HL-60 (cell line): ENCODE data around the gene HINT2.

Source experiments
- DNase-seq, 2 experiments: peaks; one replicate each; pipeline ENCODE4 v3.0.0-alpha.2; 2010 to 2020; ENCODE audit warnings: low read depth in 1 of 2, low spot score in 1 of 2
- H3K27ac ChIP-seq: fragments of 250-450 bp; sonication (Bioruptor Pico); replicated peaks from 2 replicates; pipeline ENCODE4 v1.5.1; 2020; ENCODE audit warnings: mild to moderate bottlenecking, moderate library complexity
- H3K27me3 ChIP-seq: fragments of 250-450 bp; sonication (Bioruptor Pico); 2 replicates; pipeline ENCODE4 v1.5.1; 2021; ENCODE audit warnings: mild to moderate bottlenecking, moderate library complexity; ENCODE audit not compliant: insufficient read depth, poor library complexity, severe bottlenecking
- H3K4me3 ChIP-seq: replicated peaks from 2 replicates; pipeline ENCODE4 v1.5.1; 2011; ENCODE audit warnings: mild to moderate bottlenecking, control low read depth, low read length; ENCODE audit not compliant: insufficient read depth
- CTCF ChIP-seq: IDR thresholded peaks from one replicate; pipeline ENCODE4 v1.5.1; 2011; ENCODE audit warnings: low read length, control low read depth, inconsistent platforms; ENCODE audit not compliant: insufficient read depth
- GABPA ChIP-seq: IDR thresholded peaks from 2 replicates; pipeline ENCODE4 v1.6.1; 2012; ENCODE audit warnings: low read depth
- POLR2AphosphoS5 ChIP-seq: IDR thresholded peaks from 2 replicates; pipeline ENCODE4 v1.6.1; 2012; ENCODE audit warnings: low read depth
- SPI1 ChIP-seq: IDR thresholded peaks from 2 replicates; pipeline ENCODE4 v1.6.1; 2012; ENCODE audit warnings: low read depth, mild to moderate bottlenecking, borderline replicate concordance
- TF ChIP-seq, protein P1 (sequence below): IDR thresholded peaks from 2 replicates; pipeline ENCODE4 v1.6.1; 2012; ENCODE audit warnings: low read depth; ENCODE audit not compliant: insufficient replicate concordance

HINT2 gene

GRCh38 chr9:35856882-35857281, 42.0 kb upstream of the HINT2 start:
- TF ChIP-seq, protein P1, sequence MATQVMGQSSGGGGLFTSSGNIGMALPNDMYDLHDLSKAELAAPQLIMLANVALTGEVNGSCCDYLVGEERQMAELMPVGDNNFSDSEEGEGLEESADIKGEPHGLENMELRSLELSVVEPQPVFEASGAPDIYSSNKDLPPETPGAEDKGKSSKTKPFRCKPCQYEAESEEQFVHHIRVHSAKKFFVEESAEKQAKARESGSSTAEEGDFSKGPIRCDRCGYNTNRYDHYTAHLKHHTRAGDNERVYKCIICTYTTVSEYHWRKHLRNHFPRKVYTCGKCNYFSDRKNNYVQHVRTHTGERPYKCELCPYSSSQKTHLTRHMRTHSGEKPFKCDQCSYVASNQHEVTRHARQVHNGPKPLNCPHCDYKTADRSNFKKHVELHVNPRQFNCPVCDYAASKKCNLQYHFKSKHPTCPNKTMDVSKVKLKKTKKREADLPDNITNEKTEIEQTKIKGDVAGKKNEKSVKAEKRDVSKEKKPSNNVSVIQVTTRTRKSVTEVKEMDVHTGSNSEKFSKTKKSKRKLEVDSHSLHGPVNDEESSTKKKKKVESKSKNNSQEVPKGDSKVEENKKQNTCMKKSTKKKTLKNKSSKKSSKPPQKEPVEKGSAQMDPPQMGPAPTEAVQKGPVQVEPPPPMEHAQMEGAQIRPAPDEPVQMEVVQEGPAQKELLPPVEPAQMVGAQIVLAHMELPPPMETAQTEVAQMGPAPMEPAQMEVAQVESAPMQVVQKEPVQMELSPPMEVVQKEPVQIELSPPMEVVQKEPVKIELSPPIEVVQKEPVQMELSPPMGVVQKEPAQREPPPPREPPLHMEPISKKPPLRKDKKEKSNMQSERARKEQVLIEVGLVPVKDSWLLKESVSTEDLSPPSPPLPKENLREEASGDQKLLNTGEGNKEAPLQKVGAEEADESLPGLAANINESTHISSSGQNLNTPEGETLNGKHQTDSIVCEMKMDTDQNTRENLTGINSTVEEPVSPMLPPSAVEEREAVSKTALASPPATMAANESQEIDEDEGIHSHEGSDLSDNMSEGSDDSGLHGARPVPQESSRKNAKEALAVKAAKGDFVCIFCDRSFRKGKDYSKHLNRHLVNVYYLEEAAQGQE = no peak
- H3K27ac ChIP-seq = no peak overlapping the region
- no peak for DNase-seq
- H3K4me3 ChIP-seq = no peak overlapping the region
- peaks cover 16% of the 10 kb centered on the region for H3K27me3 ChIP-seq

- no peak overlapping the region for H3K4me3 ChIP-seq
- peaks cover 18% of the 10 kb centered on the region for H3K27me3 ChIP-seq
- DNase-seq = no peak
- no peak overlapping the region for H3K27ac ChIP-seq
- TF ChIP-seq GABPA (no peak), SPI1 (no peak), POLR2AphosphoS5 (no peak), CTCF (no peak)
- TF ChIP-seq, protein P1 = no peak
Observed at GRCh38 chr9:35856206-35856605, 41.4 kb upstream of the HINT2 start.

GRCh38 chr9:35854091-35854762, 39.4 kb upstream of the HINT2 start:
- Histone ChIP-seq H3K27me3 (peaks cover 26% of the 10 kb centered on the region), H3K27ac (no peak overlapping the region), H3K4me3 (no peak overlapping the region)
- no peak for TF ChIP-seq GABPA
- no peak for DNase-seq

DNA sequence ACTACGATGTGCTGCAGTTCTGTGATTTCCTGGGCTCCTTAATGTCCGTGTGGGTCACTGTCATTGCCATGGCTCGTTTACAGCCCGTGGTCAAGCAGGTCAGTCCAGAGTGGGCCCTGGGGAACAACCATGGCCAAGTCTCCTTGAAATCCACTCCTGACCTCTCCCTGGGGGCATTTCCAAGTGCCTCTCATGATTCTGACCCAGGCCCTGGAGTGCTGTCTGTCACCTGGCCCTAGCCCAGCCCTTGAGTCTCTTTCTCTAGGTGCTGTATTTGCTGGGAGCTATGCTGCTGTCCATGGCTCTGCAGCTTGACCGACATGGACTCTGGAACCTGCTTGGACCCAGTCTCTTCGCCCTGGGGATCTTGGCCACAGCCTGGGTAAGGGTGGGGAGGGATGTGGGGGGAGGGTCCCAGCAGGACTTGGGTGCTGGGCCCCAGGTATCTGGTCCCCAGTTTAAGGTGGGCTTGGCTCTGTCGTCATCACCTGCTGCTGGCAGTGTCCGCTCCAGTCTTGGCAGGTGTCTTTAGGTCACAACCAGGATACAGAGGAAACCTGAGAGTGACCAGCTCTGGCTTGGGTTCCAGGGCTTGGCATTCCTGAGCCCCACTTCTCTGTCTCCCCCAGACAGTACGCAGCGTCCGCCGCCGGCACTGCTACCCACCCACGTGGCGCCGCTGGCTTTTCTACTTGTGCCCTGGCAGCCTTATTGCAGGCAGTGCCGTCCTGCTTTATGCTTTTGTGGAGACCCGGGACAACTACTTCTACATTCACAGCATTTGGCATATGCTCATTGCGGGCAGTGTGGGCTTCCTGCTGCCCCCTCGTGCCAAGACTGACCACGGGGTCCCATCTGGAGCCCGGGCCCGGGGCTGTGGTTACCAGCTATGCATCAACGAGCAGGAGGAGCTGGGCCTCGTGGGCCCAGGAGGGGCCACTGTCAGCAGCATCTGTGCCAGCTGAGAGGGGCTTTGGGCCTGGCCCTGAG, 38.3 kb upstream of the HINT2 start:
- peaks cover 32% of the 10 kb centered on the region for H3K27me3 ChIP-seq
- H3K4me3 ChIP-seq = no peak overlapping the region
- DNase-seq = no peak
- TF ChIP-seq, protein P1 = no peak
- TF ChIP-seq SPI1 (no peak), POLR2AphosphoS5 (no peak), CTCF (no peak), GABPA (no peak)
- no peak overlapping the region for H3K27ac ChIP-seq
